IMR-90 (cell line): ENCODE measurements around the gene CRIP1. TPM values are rescaled to one million over a fixed set of nuclear protein-coding genes. Genes with fewer than 3 reads are reported as not detected.

Source experiments
- ATAC-seq: fragments of 200-7000 bp; cut with Tn5 transposase; 2 replicates; pipeline ENCODE4 v1.9.1; 2020; ENCODE audit warnings: low read depth, mild to moderate bottlenecking, moderate library complexity
- BruUV-seq: library from RNA; stranded (reverse); fragments of 400-500 nt; replicated peaks from 2 replicates; lab custom pipeline; 2021; lab: Mats Ljungman, UMichigan
- CTCF ChIA-PET: fragments of 300-600 bp; formaldehyde crosslinking; extraction: SDS; loops from one replicate; lab custom pipeline; 2021; ENCODE audit warnings: antibody characterized with exemption; lab: Yijun Ruan, JAX
- POLR2A ChIA-PET: fragments of 300-600 bp; sonication (Branson Sonifier 250); formaldehyde crosslinking; loops from one replicate; lab custom pipeline; 2022; ENCODE audit warnings: antibody characterized with exemption; ENCODE audit not compliant: unreplicated experiment; lab: Charles Lee
- DNase-seq: peaks from one replicate; pipeline ENCODE4 v3.0.0; 2013
- H2AFZ ChIP-seq: replicated peaks from 2 replicates; pipeline ENCODE3; 2013; ENCODE audit warnings: low read length, mild to moderate bottlenecking; ENCODE audit not compliant: poor library complexity
- H2AK5ac ChIP-seq: 2 replicates; pipeline ENCODE4 v1.6.1; 2013; ENCODE audit warnings: low read depth, low read length, inconsistent platforms
- H2AK9ac ChIP-seq: replicated peaks from 2 replicates; pipeline ENCODE3; 2013; ENCODE audit warnings: mild to moderate bottlenecking, low read depth, low read length, moderate library complexity; ENCODE audit not compliant: poor library complexity
- H2BK120ac ChIP-seq: 2 replicates; pipeline ENCODE4 v1.6.1; 2013; ENCODE audit warnings: low read depth, low read length, inconsistent platforms
- H2BK15ac ChIP-seq: 3 replicates; pipeline ENCODE4 v1.6.1; 2013; ENCODE audit warnings: low read depth, low read length, inconsistent platforms
- H2BK20ac ChIP-seq: 2 replicates; pipeline ENCODE4 v1.6.1; 2013; ENCODE audit warnings: low read depth, mild to moderate bottlenecking, inconsistent platforms, low read length, moderate library complexity
- H2BK5ac ChIP-seq: 2 replicates; pipeline ENCODE4 v1.6.1; 2013; ENCODE audit warnings: mild to moderate bottlenecking, low read depth, low read length, inconsistent platforms; ENCODE audit not compliant: poor library complexity, severe bottlenecking
- H3K14ac ChIP-seq: replicated peaks from 2 replicates; pipeline ENCODE4 v1.6.1; 2013; ENCODE audit warnings: low read depth, low read length, inconsistent platforms
- H3K18ac ChIP-seq: 2 replicates; pipeline ENCODE4 v1.6.1; 2013; ENCODE audit warnings: low read depth, low read length, control low read depth
- H3K23ac ChIP-seq: 2 replicates; pipeline ENCODE4 v1.6.1; 2013; ENCODE audit warnings: low read depth, low read length, inconsistent platforms
- H3K27ac ChIP-seq: 2 replicates; pipeline ENCODE4 v1.5.1; 2013; ENCODE audit warnings: mild to moderate bottlenecking, control low read depth, low read length; ENCODE audit not compliant: insufficient read depth
- H3K27me3 ChIP-seq: 2 replicates; pipeline ENCODE4 v1.6.1; 2013; ENCODE audit warnings: low read length; ENCODE audit not compliant: control insufficient read depth, insufficient read depth
- H3K36me3 ChIP-seq: 2 replicates; pipeline ENCODE4 v1.6.1; 2013; ENCODE audit warnings: low read length, mixed read lengths; ENCODE audit not compliant: control insufficient read depth, insufficient read depth
- H3K4ac ChIP-seq: 2 replicates; pipeline ENCODE4 v1.6.1; 2013; ENCODE audit warnings: low read depth, low read length, inconsistent platforms
- H3K4me1 ChIP-seq: 2 replicates; pipeline ENCODE4 v1.6.1; 2013; ENCODE audit warnings: low read length, mixed read lengths; ENCODE audit not compliant: control insufficient read depth, insufficient read depth
- H3K4me2 ChIP-seq: 2 replicates; pipeline ENCODE4 v1.6.1; 2013; ENCODE audit warnings: low read depth, mild to moderate bottlenecking, control low read depth, low read length, moderate library complexity
- H3K4me3 ChIP-seq: 2 replicates; pipeline ENCODE4 v1.5.1; 2013; ENCODE audit warnings: low read depth, mild to moderate bottlenecking, control low read depth, low read length, moderate library complexity; ENCODE audit not compliant: insufficient read depth
- H3K56ac ChIP-seq: 2 replicates; pipeline ENCODE4 v1.6.1; 2013; ENCODE audit warnings: low read length, inconsistent platforms; ENCODE audit not compliant: insufficient read depth; ENCODE audit errors: extremely low read depth
- H3K79me1 ChIP-seq, 2 experiments: 2 replicates each; pipeline ENCODE4 v1.6.1; 2013; ENCODE audit warnings: low read length in 2 of 2, inconsistent platforms in 1 of 2, low read depth in 1 of 2
- H3K9ac ChIP-seq: 2 replicates; pipeline ENCODE4 v1.6.1; 2013; ENCODE audit warnings: low read depth, low read length, control low read depth
- H3K9me1 ChIP-seq: 2 replicates; pipeline ENCODE4 v1.6.1; 2013; ENCODE audit warnings: low read length, inconsistent platforms; ENCODE audit not compliant: insufficient read depth
- H3K9me3 ChIP-seq: 2 replicates; pipeline ENCODE4 v1.6.1; 2013; ENCODE audit warnings: low read length; ENCODE audit not compliant: control insufficient read depth, insufficient read depth
- H4K20me1 ChIP-seq: 2 replicates; pipeline ENCODE4 v1.6.1; 2013; ENCODE audit warnings: low read length, inconsistent platforms; ENCODE audit not compliant: insufficient read depth
- H4K5ac ChIP-seq: 2 replicates; pipeline ENCODE4 v1.6.1; 2013; ENCODE audit warnings: mild to moderate bottlenecking, low read depth, low read length, control low read depth
- H4K8ac ChIP-seq, 2 experiments: 2 replicates each; pipeline ENCODE4 v1.6.1; 2013; ENCODE audit warnings: low read depth in 2 of 2, low read length in 2 of 2, control low read depth in 1 of 2, inconsistent platforms in 1 of 2
- H4K91ac ChIP-seq: 2 replicates; pipeline ENCODE4 v1.6.1; 2013; ENCODE audit warnings: low read depth, low read length, inconsistent platforms; ENCODE audit not compliant: insufficient read depth
- BHLHE40 ChIP-seq: fragments of 150-350 bp; IDR thresholded peaks from 2 replicates; pipeline ENCODE4 v1.6.1; 2016; ENCODE audit warnings: mild to moderate bottlenecking, low read depth, low read length
- CEBPB ChIP-seq: IDR thresholded peaks from 2 replicates; pipeline ENCODE4 v1.6.1; 2012; ENCODE audit warnings: low read depth, low read length, improper control_type of control experiment
- CHD1 ChIP-seq: IDR thresholded peaks from 2 replicates; pipeline ENCODE4 v1.6.1; 2012; ENCODE audit warnings: low read depth, low read length, improper control_type of control experiment
- FOS ChIP-seq: fragments of 150-350 bp; IDR thresholded peaks from 2 replicates; pipeline ENCODE4 v1.6.1; 2016; ENCODE audit warnings: low read depth, low read length
- MAFK ChIP-seq: IDR thresholded peaks from 2 replicates; pipeline ENCODE4 v1.6.1; 2012; ENCODE audit warnings: low read depth, low read length, improper control_type of control experiment
- MAZ ChIP-seq: IDR thresholded peaks from 2 replicates; pipeline ENCODE4 v1.6.1; 2012; ENCODE audit warnings: low read depth, mild to moderate bottlenecking, low read length, improper control_type of control experiment, moderate library complexity, borderline replicate concordance
- MXI1 ChIP-seq: IDR thresholded peaks from 2 replicates; pipeline ENCODE4 v1.6.1; 2012; ENCODE audit warnings: low read depth, mild to moderate bottlenecking, low read length, moderate library complexity, borderline replicate concordance
- NFE2L2 ChIP-seq: fragments of 150-350 bp; IDR thresholded peaks from 2 replicates; pipeline ENCODE4 v1.6.1; 2016; ENCODE audit warnings: low read depth, mild to moderate bottlenecking, low read length
- POLR2A ChIP-seq: IDR thresholded peaks from 2 replicates; pipeline ENCODE4 v1.6.1; 2012; ENCODE audit warnings: mild to moderate bottlenecking, low read depth, low read length
- RAD21 ChIP-seq: IDR thresholded peaks from 2 replicates; pipeline ENCODE4 v1.6.1; 2012; ENCODE audit warnings: low read length, improper control_type of control experiment
- RCOR1 ChIP-seq: IDR thresholded peaks from 2 replicates; pipeline ENCODE4 v1.6.1; 2012; ENCODE audit warnings: mild to moderate bottlenecking, low read length, improper control_type of control experiment; ENCODE audit not compliant: insufficient replicate concordance
- RFX5 ChIP-seq: IDR thresholded peaks from 2 replicates; pipeline ENCODE4 v1.8.0; 2012; ENCODE audit warnings: low read depth, mild to moderate bottlenecking, low read length, moderate library complexity
- SMC3 ChIP-seq: fragments of 150-350 bp; IDR thresholded peaks from 2 replicates; pipeline ENCODE4 v1.6.1; 2016; ENCODE audit warnings: low read depth, mild to moderate bottlenecking, antibody characterized with exemption, low read length, moderate library complexity
- WGBS, 2 experiments: methylation state at CpG; one replicate each; pipeline versions ENCODE4 v1.1.5 to v1.1.7; 2013; ENCODE audit warnings: missing lambda C conversion rate in 2 of 2; ENCODE audit not compliant: insufficient read length in 1 of 2; ENCODE audit errors: extremely low coverage in 2 of 2; 5-methylcytosine and 5-hydroxymethylcytosine counted together
- dilution Hi-C: fragments of 300-500 bp; cut with HindIII; formaldehyde crosslinking; loops from one replicate; pipeline ENCODE4 v1.14.3; 2018; ENCODE audit warnings: low sequenced_read_pairs; ENCODE audit not compliant: unreplicated experiment
- in situ Hi-C: fragments of 300-500 bp; cut with MboI; formaldehyde crosslinking; loops from 3 replicates; pipeline ENCODE4 v1.14.3; 2019; ENCODE audit warnings: low sequenced_read_pairs, inconsistent platforms, mixed read lengths
- intact Hi-C: fragments of 100-400 bp; cut with micrococcal nuclease; formaldehyde crosslinking; loops from 2 replicates; pipeline ENCODE4 v1.10.0; 2022
- polyA plus RNA-seq, 3 experiments: library from polyadenylated mRNA; depleted of rRNA; stranded (reverse); fragments of >200 nt; gene quantifications; 2 replicates each; pipeline ENCODE4 v1.2.3, GENCODE V29; 2012; ENCODE audit warnings: low replicate concordance in 1 of 3
- total RNA-seq: library from RNA; depleted of rRNA; stranded (reverse); fragments of >200 nt; gene quantifications from 2 replicates; pipeline ENCODE4 v1.2.3, GENCODE V29; 2012
- TF ChIP-seq, protein P1 (sequence below): fragments of 150-350 bp; IDR thresholded peaks from 2 replicates; pipeline ENCODE4 v1.6.1; 2016; ENCODE audit warnings: low read depth, mild to moderate bottlenecking, low read length, moderate library complexity, borderline replicate concordance
- TF ChIP-seq, protein P2 (sequence below): conservative IDR thresholded peaks from 2 replicates; pipeline ENCODE4 v1.5.1; 2012; ENCODE audit warnings: mild to moderate bottlenecking, low read depth, low read length, improper control_type of control experiment
- TF ChIP-seq, protein P3 (sequence below): fragments of 150-350 bp; IDR thresholded peaks from 2 replicates; pipeline ENCODE4 v1.6.1; 2017; ENCODE audit warnings: mild to moderate bottlenecking, antibody characterized with exemption, low read length, low read depth

The CRIP1 gene
- total and polyA plus RNA-seq, 2 of the 4 experiments (the other 2 are of a cell fraction) = 0.21 TPM; not detected in 1

DNA sequence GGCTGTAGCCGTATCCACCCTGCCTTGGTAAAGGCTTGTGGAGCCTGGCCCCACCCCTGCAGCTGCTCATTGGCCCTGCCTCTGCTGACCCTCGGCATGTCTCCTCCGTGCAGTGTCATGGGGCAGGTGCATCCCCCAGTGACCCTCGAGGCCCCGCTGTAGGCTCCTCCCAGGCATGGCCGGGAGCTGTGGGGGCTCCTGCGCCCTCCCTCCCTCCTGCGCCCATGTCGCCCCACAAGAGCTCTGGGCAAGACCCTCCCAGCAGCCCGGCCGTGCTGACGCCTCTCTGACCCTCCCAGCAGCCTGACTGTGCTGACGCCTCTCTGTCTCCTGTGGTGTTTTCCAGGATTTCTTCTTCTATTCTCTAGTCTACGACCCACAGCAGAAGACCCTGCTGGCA lies 32.8 kb upstream of the CRIP1 start:
- Histone ChIP-seq H3K18ac (no peak overlapping the region), H3K9me1 (no peaks in the 10 kb centered on the region), H2BK5ac (no peak overlapping the region), H4K8ac (no peak overlapping the region), H3K36me3 (peaks cover 58% of the 10 kb centered on the region), H3K4me3 (no peak overlapping the region), H3K4me2 (no peak overlapping the region), H3K27me3 (no peaks in the 10 kb centered on the region), H2BK120ac (no peak overlapping the region), H2AFZ (no peak overlapping the region), H2BK15ac (no peak overlapping the region), H3K9ac (no peak overlapping the region), H3K27ac (no peak overlapping the region), H2BK20ac (no peak overlapping the region), H3K4me1 (no peaks in the 10 kb centered on the region), H3K56ac (no peak overlapping the region), H3K4ac (no peak overlapping the region), H3K79me1 (peaks cover 5 to 14% of the 10 kb centered on the region in 2 experiments; a peak in 2 of 4 replicates), H4K5ac (no peak overlapping the region), H3K23ac (no peak overlapping the region), H2AK9ac (no peak overlapping the region), H2AK5ac (no peak overlapping the region), H3K9me3 (no peaks in the 10 kb centered on the region), H3K14ac (no peak overlapping the region), H4K91ac (no peak overlapping the region), H4K20me1 (peaks cover 1% of the 10 kb centered on the region; the same call in 1 of the 2 replicates)
- no peak for DNase-seq
- in situ Hi-C loops = no loop called here
- intact Hi-C loops = no loop called here
- WGBS, 2 experiments = 92% methylated on average over 5 of the region's 14 CpGs; no CpG with 5 or more reads in 1 of the 2 experiments
- POLR2A ChIA-PET = no interaction called here
- CTCF ChIA-PET = no interaction called here
- no TSS peak for BruUV-seq
- dilution Hi-C loops = no loop called here
- TF ChIP-seq RAD21 (no peak), BHLHE40 (no peak), MAFK (no peak), FOS (no peak), SMC3 (no peak), RCOR1 (no peak), CHD1 (no peak), MAZ (no peak), POLR2A (no peak), MXI1 (no peak), CEBPB (no peak), RFX5 (no peak), NFE2L2 (no peak)
- TF ChIP-seq, protein P1, sequence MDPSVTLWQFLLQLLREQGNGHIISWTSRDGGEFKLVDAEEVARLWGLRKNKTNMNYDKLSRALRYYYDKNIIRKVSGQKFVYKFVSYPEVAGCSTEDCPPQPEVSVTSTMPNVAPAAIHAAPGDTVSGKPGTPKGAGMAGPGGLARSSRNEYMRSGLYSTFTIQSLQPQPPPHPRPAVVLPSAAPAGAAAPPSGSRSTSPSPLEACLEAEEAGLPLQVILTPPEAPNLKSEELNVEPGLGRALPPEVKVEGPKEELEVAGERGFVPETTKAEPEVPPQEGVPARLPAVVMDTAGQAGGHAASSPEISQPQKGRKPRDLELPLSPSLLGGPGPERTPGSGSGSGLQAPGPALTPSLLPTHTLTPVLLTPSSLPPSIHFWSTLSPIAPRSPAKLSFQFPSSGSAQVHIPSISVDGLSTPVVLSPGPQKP = no peak
- TF ChIP-seq, protein P2, sequence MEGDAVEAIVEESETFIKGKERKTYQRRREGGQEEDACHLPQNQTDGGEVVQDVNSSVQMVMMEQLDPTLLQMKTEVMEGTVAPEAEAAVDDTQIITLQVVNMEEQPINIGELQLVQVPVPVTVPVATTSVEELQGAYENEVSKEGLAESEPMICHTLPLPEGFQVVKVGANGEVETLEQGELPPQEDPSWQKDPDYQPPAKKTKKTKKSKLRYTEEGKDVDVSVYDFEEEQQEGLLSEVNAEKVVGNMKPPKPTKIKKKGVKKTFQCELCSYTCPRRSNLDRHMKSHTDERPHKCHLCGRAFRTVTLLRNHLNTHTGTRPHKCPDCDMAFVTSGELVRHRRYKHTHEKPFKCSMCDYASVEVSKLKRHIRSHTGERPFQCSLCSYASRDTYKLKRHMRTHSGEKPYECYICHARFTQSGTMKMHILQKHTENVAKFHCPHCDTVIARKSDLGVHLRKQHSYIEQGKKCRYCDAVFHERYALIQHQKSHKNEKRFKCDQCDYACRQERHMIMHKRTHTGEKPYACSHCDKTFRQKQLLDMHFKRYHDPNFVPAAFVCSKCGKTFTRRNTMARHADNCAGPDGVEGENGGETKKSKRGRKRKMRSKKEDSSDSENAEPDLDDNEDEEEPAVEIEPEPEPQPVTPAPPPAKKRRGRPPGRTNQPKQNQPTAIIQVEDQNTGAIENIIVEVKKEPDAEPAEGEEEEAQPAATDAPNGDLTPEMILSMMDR = no peak
- TF ChIP-seq, protein P3, sequence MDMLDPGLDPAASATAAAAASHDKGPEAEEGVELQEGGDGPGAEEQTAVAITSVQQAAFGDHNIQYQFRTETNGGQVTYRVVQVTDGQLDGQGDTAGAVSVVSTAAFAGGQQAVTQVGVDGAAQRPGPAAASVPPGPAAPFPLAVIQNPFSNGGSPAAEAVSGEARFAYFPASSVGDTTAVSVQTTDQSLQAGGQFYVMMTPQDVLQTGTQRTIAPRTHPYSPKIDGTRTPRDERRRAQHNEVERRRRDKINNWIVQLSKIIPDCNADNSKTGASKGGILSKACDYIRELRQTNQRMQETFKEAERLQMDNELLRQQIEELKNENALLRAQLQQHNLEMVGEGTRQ = no peak
- no peak for ATAC-seq
